Panc1 (cell line): ENCODE results near the gene LRRC57. TPM values are rescaled to one million over a fixed set of nuclear protein-coding genes. Genes with fewer than 3 reads are reported as not detected.

ENCODE experiments used
- ATAC-seq: fragments of 200-7000 bp; cut with Tn5 transposase; 2 replicates; pipeline ENCODE4 v1.9.1; 2020; ENCODE audit warnings: mild to moderate bottlenecking, moderate library complexity
- BruUV-seq: library from RNA; stranded (reverse); fragments of 400-500 nt; replicated peaks from 2 replicates; lab custom pipeline; 2021; lab: Mats Ljungman, UMichigan
- CTCF ChIA-PET: fragments of 300-600 bp; sonication (Branson Sonifier 250); formaldehyde crosslinking; loops from one replicate; lab custom pipeline; 2022; ENCODE audit warnings: antibody characterized with exemption; lab: Charles Lee
- POLR2A ChIA-PET: fragments of 300-600 bp; sonication (Branson Sonifier 250); formaldehyde crosslinking; loops from one replicate; lab custom pipeline; 2022; ENCODE audit warnings: antibody characterized with exemption; lab: Charles Lee
- DNase-seq: peaks from one replicate; pipeline ENCODE4 v3.0.0-alpha.2; 2010; ENCODE audit warnings: low read depth, low spot score
- H3K27ac ChIP-seq: 2 replicates; pipeline ENCODE4 v1.5.1; 2011; ENCODE audit warnings: mild to moderate bottlenecking, low read length, inconsistent platforms
- H3K27me3 ChIP-seq: fragments of 200-500 bp; sonication (Bioruptor generic); 2 replicates; pipeline ENCODE4 v1.6.0; 2014; ENCODE audit warnings: low read length, inconsistent platforms; ENCODE audit not compliant: control insufficient read depth, insufficient read depth
- H3K36me3 ChIP-seq: fragments of 200-500 bp; sonication (Bioruptor generic); 2 replicates; pipeline ENCODE4 v1.5.1; 2014; ENCODE audit warnings: inconsistent platforms, mild to moderate bottlenecking, low read length, moderate library complexity; ENCODE audit not compliant: control insufficient read depth, insufficient read depth
- H3K4me1 ChIP-seq: 2 replicates; pipeline ENCODE4 v1.5.1; 2011; ENCODE audit warnings: inconsistent platforms, mild to moderate bottlenecking, low read length, moderate library complexity; ENCODE audit not compliant: control insufficient read depth, insufficient read depth
- H3K4me3 ChIP-seq, 2 experiments: 2 replicates each; pipeline ENCODE4 v1.5.1; 2011 to 2012; ENCODE audit warnings: low read depth in 2 of 2, low read length in 2 of 2, mild to moderate bottlenecking in 2 of 2, inconsistent platforms in 1 of 2, moderate library complexity in 1 of 2
- H3K9me3 ChIP-seq: fragments of 200-500 bp; sonication (Bioruptor generic); 2 replicates; pipeline ENCODE4 v1.5.1; 2014; ENCODE audit warnings: low read depth, mild to moderate bottlenecking, inconsistent platforms, low read length, moderate library complexity; ENCODE audit not compliant: control insufficient read depth, insufficient read depth
- CTCF ChIP-seq: fragments of 450-650 bp; IDR thresholded peaks from 2 replicates; pipeline ENCODE4 v1.5.1; 2017; ENCODE audit warnings: mild to moderate bottlenecking
- POLR2AphosphoS5 ChIP-seq: IDR thresholded peaks from 2 replicates; pipeline ENCODE4 v1.6.1; 2012; ENCODE audit warnings: mild to moderate bottlenecking, low read depth, low read length, moderate library complexity
- SIN3A ChIP-seq: IDR thresholded peaks from 2 replicates; pipeline ENCODE4 v1.6.1; 2012; ENCODE audit warnings: low read depth, mild to moderate bottlenecking, low read length, moderate library complexity, borderline replicate concordance; ENCODE audit not compliant: insufficient read depth
- TCF7L2 ChIP-seq: IDR thresholded peaks from 2 replicates; pipeline ENCODE4 v1.6.1; 2011; ENCODE audit warnings: mild to moderate bottlenecking, low read depth, low read length, inconsistent platforms
- in situ Hi-C: cut with HindIII; loops from 2 replicates; pipeline ENCODE4 v1.10.0; 2016; ENCODE audit warnings: low sequenced_read_pairs, low pct_unique_long_range_greater_than_20kb
- intact Hi-C: fragments of 100-400 bp; cut with micrococcal nuclease; formaldehyde crosslinking; loops from one replicate; pipeline ENCODE4 v1.10.0; 2022; ENCODE audit not compliant: unreplicated experiment
- total RNA-seq: library from RNA; stranded (reverse); gene quantifications from one replicate; pipeline ENCODE4 v1.2.1, GENCODE V29; 2021; ENCODE audit not compliant: unreplicated experiment
- TF ChIP-seq, protein P1 (sequence below), 2 experiments: IDR thresholded peaks; 2 replicates each; pipeline ENCODE4 v1.6.1; 2011 to 2012; ENCODE audit warnings: low read depth in 2 of 2, control low read depth in 1 of 2, low read length in 1 of 2, mild to moderate bottlenecking in 1 of 2, moderate library complexity in 1 of 2; ENCODE audit not compliant: insufficient read depth in 1 of 2

The LRRC57 gene
- total RNA-seq, 1 experiment from 2014 or later: 39.2 TPM

DNA sequence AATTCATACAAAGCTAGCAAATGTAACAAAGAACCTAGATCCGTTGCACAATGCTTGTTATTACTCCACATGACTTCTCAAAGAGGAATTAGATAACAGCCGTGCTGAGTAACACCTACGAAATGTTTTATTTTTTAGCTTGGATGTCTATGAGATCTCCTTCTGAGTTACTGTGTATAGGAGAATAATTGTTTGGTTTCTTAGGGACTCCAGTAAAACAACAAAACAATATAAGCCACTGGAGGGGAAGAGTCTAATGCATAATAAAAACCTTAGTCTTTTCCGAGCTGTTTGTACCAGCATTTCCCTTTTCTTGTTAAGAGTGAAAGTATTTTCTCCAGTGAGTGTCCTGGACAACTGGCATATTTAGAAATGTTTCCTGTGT lies 37.6 kb downstream of the LRRC57 start:
- TF ChIP-seq CTCF (no peak), TCF7L2 (no peak), POLR2AphosphoS5 (no peak), SIN3A (no peak)
- TF ChIP-seq, protein P1, sequence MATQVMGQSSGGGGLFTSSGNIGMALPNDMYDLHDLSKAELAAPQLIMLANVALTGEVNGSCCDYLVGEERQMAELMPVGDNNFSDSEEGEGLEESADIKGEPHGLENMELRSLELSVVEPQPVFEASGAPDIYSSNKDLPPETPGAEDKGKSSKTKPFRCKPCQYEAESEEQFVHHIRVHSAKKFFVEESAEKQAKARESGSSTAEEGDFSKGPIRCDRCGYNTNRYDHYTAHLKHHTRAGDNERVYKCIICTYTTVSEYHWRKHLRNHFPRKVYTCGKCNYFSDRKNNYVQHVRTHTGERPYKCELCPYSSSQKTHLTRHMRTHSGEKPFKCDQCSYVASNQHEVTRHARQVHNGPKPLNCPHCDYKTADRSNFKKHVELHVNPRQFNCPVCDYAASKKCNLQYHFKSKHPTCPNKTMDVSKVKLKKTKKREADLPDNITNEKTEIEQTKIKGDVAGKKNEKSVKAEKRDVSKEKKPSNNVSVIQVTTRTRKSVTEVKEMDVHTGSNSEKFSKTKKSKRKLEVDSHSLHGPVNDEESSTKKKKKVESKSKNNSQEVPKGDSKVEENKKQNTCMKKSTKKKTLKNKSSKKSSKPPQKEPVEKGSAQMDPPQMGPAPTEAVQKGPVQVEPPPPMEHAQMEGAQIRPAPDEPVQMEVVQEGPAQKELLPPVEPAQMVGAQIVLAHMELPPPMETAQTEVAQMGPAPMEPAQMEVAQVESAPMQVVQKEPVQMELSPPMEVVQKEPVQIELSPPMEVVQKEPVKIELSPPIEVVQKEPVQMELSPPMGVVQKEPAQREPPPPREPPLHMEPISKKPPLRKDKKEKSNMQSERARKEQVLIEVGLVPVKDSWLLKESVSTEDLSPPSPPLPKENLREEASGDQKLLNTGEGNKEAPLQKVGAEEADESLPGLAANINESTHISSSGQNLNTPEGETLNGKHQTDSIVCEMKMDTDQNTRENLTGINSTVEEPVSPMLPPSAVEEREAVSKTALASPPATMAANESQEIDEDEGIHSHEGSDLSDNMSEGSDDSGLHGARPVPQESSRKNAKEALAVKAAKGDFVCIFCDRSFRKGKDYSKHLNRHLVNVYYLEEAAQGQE (IDR thresholded peaks at IDR 0.05; ENCODE audit: insufficient read depth in 1 of 2, low read depth in 2 of 2, low read length in 1 of 2): no peak
- H3K36me3 ChIP-seq: no peaks in the 10 kb centered on the region
- in situ Hi-C loops (no loop called here), intact Hi-C loops (no loop called here)
- no peaks in the 10 kb centered on the region for H3K4me1 ChIP-seq
- ChIA-PET POLR2A (no interaction called here), CTCF (no interaction called here)
- ATAC-seq: no peak
- H3K27me3 ChIP-seq: no peaks in the 10 kb centered on the region
- H3K27ac ChIP-seq: no peak overlapping the region
- H3K9me3 ChIP-seq: no peaks in the 10 kb centered on the region
- no peak for DNase-seq
- no TSS peak for BruUV-seq
- H3K4me3 ChIP-seq: no peak overlapping the region

DNA sequence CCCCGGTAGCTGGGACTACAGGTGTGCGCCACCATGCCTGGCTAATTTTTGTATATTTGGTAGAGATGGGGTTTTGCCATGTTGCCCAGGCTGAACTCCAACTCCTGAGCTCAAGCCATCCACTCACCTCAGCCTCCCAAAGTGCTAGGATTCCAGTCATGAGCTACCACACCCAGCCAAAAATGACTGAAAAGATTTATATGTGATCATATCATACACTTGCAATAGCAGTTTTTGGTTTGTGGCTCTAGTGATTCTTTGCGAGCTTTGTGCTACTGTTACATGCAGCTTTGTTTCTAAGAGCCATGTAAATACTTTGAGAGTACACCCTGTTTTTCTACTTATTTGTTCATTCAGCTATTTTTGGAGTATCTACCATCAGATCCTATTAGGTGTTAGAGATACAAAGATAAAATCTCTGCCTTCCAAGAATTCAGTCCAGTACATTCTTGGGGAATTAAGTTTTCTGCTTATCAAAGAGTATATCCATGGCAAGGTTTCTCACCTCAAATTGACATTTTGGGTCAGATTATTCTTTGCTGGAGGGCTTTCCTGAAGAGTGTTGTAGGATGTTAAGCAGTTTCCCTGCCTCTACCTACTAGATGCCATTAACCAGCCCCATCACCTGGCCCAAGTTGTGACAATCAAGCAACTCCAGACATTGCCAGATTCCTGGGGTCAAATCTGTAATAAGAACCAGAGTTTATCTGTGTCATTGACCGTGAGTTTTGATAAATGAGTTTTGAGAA lies 38.2 kb downstream of the LRRC57 start:
- no peaks in the 10 kb centered on the region for H3K9me3 ChIP-seq
- no peaks in the 10 kb centered on the region for H3K27me3 ChIP-seq
- no peak for DNase-seq
- no peaks in the 10 kb centered on the region for H3K4me1 ChIP-seq
- BruUV-seq: no TSS peak
- no peak for ATAC-seq
- in situ Hi-C loops (no loop called here), intact Hi-C loops (no loop called here)
- POLR2A ChIA-PET: interaction anchor here (0.5 kb wide), 1 partner anchor 34 kb away, joined by 3 read pairs; no protein-coding TSS in a partner anchor
- no peak overlapping the region for H3K4me3 ChIP-seq
- CTCF ChIA-PET: interaction anchor here (0.6 kb wide), 1 partner anchor 41 kb away, joined by 3 read pairs; no protein-coding TSS in a partner anchor
- no peak for TF ChIP-seq CTCF
- TF ChIP-seq, protein P1 (IDR thresholded peaks at IDR 0.05; ENCODE audit: insufficient read depth in 1 of 2, low read depth in 2 of 2, low read length in 1 of 2): no peak
- no peak for TF ChIP-seq SIN3A
- no peaks in the 10 kb centered on the region for H3K36me3 ChIP-seq
- no peak overlapping the region for H3K27ac ChIP-seq
